ENCODE results near the gene KCP. TPM values are rescaled to one million over a fixed set of nuclear protein-coding genes. Genes with fewer than 3 reads are reported as not detected.
A peak's percentile ranks its signal among the peaks of the same experiment; 100 is the strongest.

Gene KCP
- total and polyA plus RNA-seq, 2 of the 13 experiments (the other 11 are each of a cell fraction or from before 2014, with no cell fraction given): 0.37 to 1.0 TPM

- TF ChIP-seq PRDM4 (CRISPR knock-in tag; IDR thresholded peaks at IDR 0.05; ENCODE audit: borderline replicate concordance) (no peak), FOXP1 (IDR thresholded peaks at IDR 0.05) (no peak), FOXP1 (CRISPR knock-in tag; IDR thresholded peaks at IDR 0.05) (no peak), ZBED4 (CRISPR knock-in tag; IDR thresholded peaks at IDR 0.05; ENCODE audit: borderline replicate concordance) (no peak), ZNF646 (CRISPR knock-in tag; IDR thresholded peaks at IDR 0.05) (no peak), ZMAT3 (CRISPR knock-in tag; conservative IDR thresholded peaks at IDR 0.05) (no peak), MLXIP (CRISPR knock-in tag; IDR thresholded peaks at IDR 0.05; ENCODE audit: borderline replicate concordance) (no peak), ZNF775 (CRISPR knock-in tag; IDR thresholded peaks at IDR 0.05; ENCODE audit: borderline replicate concordance) (no peak), POLR2A (IDR thresholded peaks at IDR 0.05; ENCODE audit: insufficient read depth in 1 of 2, low read depth in 2 of 2, low read length in 2 of 2) (no peak), ZNF746 (CRISPR knock-in tag; IDR thresholded peaks at IDR 0.05) (peak; percentile 49; the same call in 1 of the 2 replicates), RFX5 (IDR thresholded peaks at IDR 0.05; ENCODE audit: low read depth, low read length) (no peak), MED1 (CRISPR knock-in tag; IDR thresholded peaks at IDR 0.05) (0 out of 2 replicates have a peak, but pooled peaks have one; percentile 32), POGZ (CRISPR knock-in tag; IDR thresholded peaks at IDR 0.05) (no peak)
These were observed 26.7 kb downstream of the KCP start (continued) for GRCh38 chr7:128883622-128884448.
